PC-9 (cell line): Measurements from ENCODE around the gene PSMA6. TPM values are rescaled to one million over a fixed set of nuclear protein-coding genes. Genes with fewer than 3 reads are reported as not detected.

Experiments
- BruUV-seq: library from RNA; stranded (reverse); fragments of 400-500 nt; replicated peaks from 2 replicates; lab custom pipeline; 2021; lab: Mats Ljungman, UMichigan
- CTCF ChIA-PET: fragments of 300-600 bp; sonication (Branson Sonifier 250); formaldehyde crosslinking; loops from one replicate; lab custom pipeline; 2022; ENCODE audit warnings: antibody characterized with exemption; lab: Charles Lee
- POLR2A ChIA-PET: fragments of 300-600 bp; sonication (Branson Sonifier 250); formaldehyde crosslinking; loops from one replicate; lab custom pipeline; 2022; ENCODE audit warnings: antibody characterized with exemption; ENCODE audit not compliant: unreplicated experiment; lab: Charles Lee
- DNase-seq, 2 experiments: peaks; one replicate each; pipeline versions ENCODE4 v3.0.0 to v3.0.0-alpha.2; 2015 to 2022; ENCODE audit warnings: mixed read lengths in 1 of 2
- H2AFZ ChIP-seq: fragments of 200-600 bp; sonication (generic); 2 replicates; pipeline ENCODE4 v1.8.1; 2017; ENCODE audit warnings: antibody characterized with exemption
- H3F3A ChIP-seq: fragments of 200-600 bp; sonication (generic); 2 replicates; pipeline ENCODE4 v1.8.1; 2017; ENCODE audit warnings: antibody characterized with exemption, mild to moderate bottlenecking, low read depth; ENCODE audit not compliant: insufficient read depth
- H3K27ac ChIP-seq: fragments of 200-600 bp; sonication (generic); 2 replicates; pipeline ENCODE4 v1.6.1; 2016; ENCODE audit warnings: mixed run types
- H3K27me3 ChIP-seq: fragments of 200-600 bp; sonication (generic); 2 replicates; pipeline ENCODE4 v1.6.1; 2016; ENCODE audit warnings: low read depth, mixed run types; ENCODE audit not compliant: insufficient read depth
- H3K36me3 ChIP-seq: fragments of 200-600 bp; sonication (generic); 2 replicates; pipeline ENCODE4 v1.6.1; 2016; ENCODE audit warnings: low read depth, mixed run types
- H3K4me1 ChIP-seq: fragments of 200-600 bp; sonication (generic); replicated peaks from 2 replicates; pipeline ENCODE4 v1.6.1; 2016; ENCODE audit warnings: mixed run types; ENCODE audit not compliant: insufficient read depth
- H3K4me2 ChIP-seq: fragments of 200-600 bp; sonication (generic); 2 replicates; pipeline ENCODE4 v1.6.1; 2017; ENCODE audit warnings: mixed run types
- H3K4me3 ChIP-seq: fragments of 200-600 bp; sonication (generic); 2 replicates; pipeline ENCODE4 v1.6.1; 2016; ENCODE audit warnings: mixed run types
- H3K79me2 ChIP-seq: fragments of 200-600 bp; sonication (generic); 2 replicates; pipeline ENCODE4 v1.6.1; 2017; ENCODE audit warnings: low read depth, mixed run types
- H3K9me2 ChIP-seq: fragments of 200-600 bp; sonication (generic); 2 replicates; pipeline ENCODE4 v1.8.1; 2017; ENCODE audit warnings: mild to moderate bottlenecking; ENCODE audit not compliant: insufficient read depth
- H3K9me3 ChIP-seq: fragments of 200-600 bp; sonication (generic); 2 replicates; pipeline ENCODE4 v1.8.1; 2016; ENCODE audit warnings: low read depth; ENCODE audit not compliant: insufficient read depth
- H4K20me1 ChIP-seq: fragments of 200-600 bp; sonication (generic); 2 replicates; pipeline ENCODE4 v1.8.1; 2017; ENCODE audit not compliant: insufficient read depth
- EZH2 ChIP-seq: fragments of 200-600 bp; sonication (generic); IDR thresholded peaks from 2 replicates; pipeline ENCODE4 v1.8.0; 2017; ENCODE audit warnings: antibody characterized with exemption, low read depth
- intact Hi-C: fragments of 100-400 bp; cut with micrococcal nuclease; formaldehyde crosslinking; loops from one replicate; pipeline ENCODE4 v1.10.0; 2022; ENCODE audit not compliant: unreplicated experiment
- total RNA-seq: library from RNA; stranded (reverse); gene quantifications from 2 replicates; pipeline ENCODE4 v1.2.3, GENCODE V29; 2021
- TF ChIP-seq, protein P1 (sequence below): fragments of 200-600 bp; sonication (generic); conservative IDR thresholded peaks from 2 replicates; pipeline ENCODE4 v1.6.1; 2017; ENCODE audit warnings: mixed run types, antibody characterized with exemption, mild to moderate bottlenecking, moderate library complexity

The PSMA6 gene
- total RNA-seq, 1 experiment from 2014 or later = 188 TPM

DNA sequence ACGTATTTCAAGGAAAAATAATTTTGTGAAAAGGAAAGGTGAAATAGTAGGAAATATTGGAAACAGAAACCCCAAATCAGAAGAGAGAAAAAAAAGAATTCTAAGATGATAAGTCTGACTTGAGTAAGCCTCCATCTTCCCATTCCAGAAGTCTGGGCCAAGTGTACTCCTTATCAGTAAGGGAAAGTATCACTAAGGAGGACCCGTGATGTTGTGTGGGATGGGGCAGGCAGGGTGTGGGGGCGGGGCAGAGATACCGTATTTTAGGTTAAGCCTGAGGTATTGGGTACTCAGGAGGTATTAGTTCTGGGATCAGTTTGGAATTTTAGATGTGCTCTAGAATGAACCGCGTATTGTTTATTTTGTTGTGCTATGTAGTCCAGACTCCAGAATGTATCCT lies 33.8 kb upstream of the PSMA6 start:
- Histone ChIP-seq H3K79me2 (no peaks in the 10 kb centered on the region), H3F3A (no peaks in the 10 kb centered on the region), H3K27ac (no peak overlapping the region), H3K9me3 (no peaks in the 10 kb centered on the region), H3K9me2 (no peaks in the 10 kb centered on the region), H3K4me1 (no peaks in the 10 kb centered on the region), H4K20me1 (no peaks in the 10 kb centered on the region), H3K4me3 (no peak overlapping the region), H3K4me2 (no peak overlapping the region), H2AFZ (no peak overlapping the region), H3K27me3 (no peaks in the 10 kb centered on the region), H3K36me3 (no peaks in the 10 kb centered on the region)
- no peak for DNase-seq
- ChIA-PET CTCF (no interaction called here), POLR2A (interaction anchor here (0.5 kb wide), 1 partner anchor 99 kb away, joined by 6 read pairs; no protein-coding TSS in a partner anchor)
- TF ChIP-seq, protein P1, sequence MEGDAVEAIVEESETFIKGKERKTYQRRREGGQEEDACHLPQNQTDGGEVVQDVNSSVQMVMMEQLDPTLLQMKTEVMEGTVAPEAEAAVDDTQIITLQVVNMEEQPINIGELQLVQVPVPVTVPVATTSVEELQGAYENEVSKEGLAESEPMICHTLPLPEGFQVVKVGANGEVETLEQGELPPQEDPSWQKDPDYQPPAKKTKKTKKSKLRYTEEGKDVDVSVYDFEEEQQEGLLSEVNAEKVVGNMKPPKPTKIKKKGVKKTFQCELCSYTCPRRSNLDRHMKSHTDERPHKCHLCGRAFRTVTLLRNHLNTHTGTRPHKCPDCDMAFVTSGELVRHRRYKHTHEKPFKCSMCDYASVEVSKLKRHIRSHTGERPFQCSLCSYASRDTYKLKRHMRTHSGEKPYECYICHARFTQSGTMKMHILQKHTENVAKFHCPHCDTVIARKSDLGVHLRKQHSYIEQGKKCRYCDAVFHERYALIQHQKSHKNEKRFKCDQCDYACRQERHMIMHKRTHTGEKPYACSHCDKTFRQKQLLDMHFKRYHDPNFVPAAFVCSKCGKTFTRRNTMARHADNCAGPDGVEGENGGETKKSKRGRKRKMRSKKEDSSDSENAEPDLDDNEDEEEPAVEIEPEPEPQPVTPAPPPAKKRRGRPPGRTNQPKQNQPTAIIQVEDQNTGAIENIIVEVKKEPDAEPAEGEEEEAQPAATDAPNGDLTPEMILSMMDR = no peak
- TF ChIP-seq EZH2 = no peak
- BruUV-seq = no TSS peak
- intact Hi-C loops = no loop called here

DNA sequence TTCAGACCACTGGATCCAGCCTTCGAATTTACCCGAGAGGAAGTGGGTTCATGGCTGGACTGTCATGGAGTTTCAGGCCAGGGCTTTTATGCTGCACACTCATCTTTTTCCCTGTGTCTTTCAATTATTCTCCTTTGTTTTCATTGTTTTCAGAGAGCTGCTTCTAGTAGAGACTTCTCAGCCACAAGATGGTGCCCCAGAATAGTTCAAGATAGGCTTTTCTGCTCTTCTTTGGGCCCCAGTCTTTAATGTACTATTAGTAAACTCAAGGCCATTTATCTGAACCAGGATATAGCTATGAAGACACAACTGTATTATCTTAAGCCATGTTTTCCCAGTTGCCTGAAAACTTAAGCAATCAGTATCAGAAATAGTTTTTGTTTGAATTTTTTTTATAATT lies 30.4 kb upstream of the PSMA6 start:
- H2AFZ ChIP-seq = no peak overlapping the region
- CTCF ChIA-PET = interaction anchor here (0.7 kb wide), 1 partner anchor 1302 kb away, joined by 3 read pairs; no protein-coding TSS in a partner anchor
- DNase-seq = no peak
- no peaks in the 10 kb centered on the region for H3K27me3 ChIP-seq
- no peak overlapping the region for H3K4me3 ChIP-seq
- TF ChIP-seq, protein P1 = no peak
- TF ChIP-seq EZH2 = no peak
- no TSS peak for BruUV-seq
- H3K4me1 ChIP-seq = no peaks in the 10 kb centered on the region
- no peak overlapping the region for H3K27ac ChIP-seq
- no peaks in the 10 kb centered on the region for H3K79me2 ChIP-seq
- H3K36me3 ChIP-seq = no peaks in the 10 kb centered on the region; the same call in 1 of the 2 replicates
- no peaks in the 10 kb centered on the region for H4K20me1 ChIP-seq
- POLR2A ChIA-PET = interaction anchor here (0.5 kb wide), 1 partner anchor 139 kb away, joined by 3 read pairs; no protein-coding TSS in a partner anchor
- H3K9me2 ChIP-seq = no peaks in the 10 kb centered on the region
- intact Hi-C loops = no loop called here
- no peaks in the 10 kb centered on the region for H3K9me3 ChIP-seq
- H3F3A ChIP-seq = no peaks in the 10 kb centered on the region
- H3K4me2 ChIP-seq = no peak overlapping the region

DNA sequence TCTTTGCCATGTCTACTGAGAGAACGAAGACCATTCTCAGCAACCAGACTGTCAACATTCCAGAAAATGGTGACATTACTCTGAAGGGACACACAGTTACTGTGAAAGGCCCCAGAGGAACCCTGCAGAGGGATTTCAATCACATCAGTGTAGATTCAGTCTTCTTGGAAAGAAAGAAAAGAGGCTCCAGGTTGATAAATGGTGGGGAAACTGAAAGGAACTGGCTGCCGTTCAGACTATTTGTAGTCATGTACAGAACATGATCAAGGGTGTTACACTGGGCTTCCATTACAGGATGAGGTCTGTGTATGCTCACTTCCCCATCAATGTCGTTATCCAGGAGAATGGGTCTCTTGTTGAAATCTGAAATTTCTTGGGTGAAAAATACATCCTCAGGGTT lies 29.7 kb upstream of the PSMA6 start:
- Histone ChIP-seq H3K4me3 (no peak overlapping the region), H3F3A (no peaks in the 10 kb centered on the region), H3K27ac (no peak overlapping the region), H3K9me2 (no peaks in the 10 kb centered on the region), H3K4me1 (no peaks in the 10 kb centered on the region), H3K27me3 (no peaks in the 10 kb centered on the region), H3K79me2 (no peaks in the 10 kb centered on the region), H3K4me2 (no peak overlapping the region), H2AFZ (no peak overlapping the region), H3K9me3 (no peaks in the 10 kb centered on the region), H4K20me1 (no peaks in the 10 kb centered on the region), H3K36me3 (no peaks in the 10 kb centered on the region; the same call in 1 of the 2 replicates)
- intact Hi-C loops = no loop called here
- CTCF ChIA-PET = no interaction called here
- BruUV-seq = no TSS peak
- TF ChIP-seq, protein P1 = no peak
- no peak for TF ChIP-seq EZH2
- POLR2A ChIA-PET = no interaction called here
- no peak for DNase-seq
